Measurements from ENCODE around the gene FAAP20.
"Not testable (repeated sequence)": the region's sequence is repeated elsewhere in the genome, so short reads cannot be mapped to it uniquely, and the experiment has no call there.

Gene FAAP20

GRCh38 chr1:2154022-2154421, 40.5 kb downstream of the FAAP20 start:
- DNase-seq = no peak

- peak; percentile 34 for DNase-seq
Observed at GRCh38 chr1:2152954-2153353, 41.6 kb downstream of the FAAP20 start.

- no peak for DNase-seq
Observed at GRCh38 chr1:2151911-2152310, 42.7 kb downstream of the FAAP20 start.

GRCh38 chr1:2151252-2151651, 43.3 kb downstream of the FAAP20 start:
- DNase-seq = no peak

- DNase-seq = no peak
Observed at GRCh38 chr1:2150801-2151200, 43.8 kb downstream of the FAAP20 start.

GRCh38 chr1:2148691-2149090, 45.9 kb downstream of the FAAP20 start:
- peak; percentile 50 for DNase-seq

GRCh38 chr1:2147869-2148268, 46.7 kb downstream of the FAAP20 start:
- not testable (repeated sequence) for DNase-seq

GRCh38 chr1:2146836-2147517, 47.6 kb downstream of the FAAP20 start:
- no peak for DNase-seq

- DNase-seq = no peak
Observed at GRCh38 chr1:2145946-2146835, 48.4 kb downstream of the FAAP20 start.

GRCh38 chr1:2144501-2145090, 50.0 kb downstream of the FAAP20 start:
- no peak for DNase-seq

- no peak for DNase-seq
Observed at GRCh38 chr1:2143814-2144500, 50.6 kb downstream of the FAAP20 start.

GRCh38 chr1:2141025-2141424, 53.5 kb downstream of the FAAP20 start:
- DNase-seq = no peak

All from stimulated activated CD8-positive, alpha-beta memory T cell treated with anti-CD3 and anti-CD28 coated beads, Interleukin-4, amount 100 ng/mL, for 48 hours (primary cell).